ENCODE data around the gene CHD6. TPM values are rescaled to one million over a fixed set of nuclear protein-coding genes. Genes with fewer than 3 reads are reported as not detected.

The CHD6 gene
- total and polyA plus RNA-seq, 7 experiments from 2014 or later, result 46.3 to 132 (median 94.6) TPM

DNA sequence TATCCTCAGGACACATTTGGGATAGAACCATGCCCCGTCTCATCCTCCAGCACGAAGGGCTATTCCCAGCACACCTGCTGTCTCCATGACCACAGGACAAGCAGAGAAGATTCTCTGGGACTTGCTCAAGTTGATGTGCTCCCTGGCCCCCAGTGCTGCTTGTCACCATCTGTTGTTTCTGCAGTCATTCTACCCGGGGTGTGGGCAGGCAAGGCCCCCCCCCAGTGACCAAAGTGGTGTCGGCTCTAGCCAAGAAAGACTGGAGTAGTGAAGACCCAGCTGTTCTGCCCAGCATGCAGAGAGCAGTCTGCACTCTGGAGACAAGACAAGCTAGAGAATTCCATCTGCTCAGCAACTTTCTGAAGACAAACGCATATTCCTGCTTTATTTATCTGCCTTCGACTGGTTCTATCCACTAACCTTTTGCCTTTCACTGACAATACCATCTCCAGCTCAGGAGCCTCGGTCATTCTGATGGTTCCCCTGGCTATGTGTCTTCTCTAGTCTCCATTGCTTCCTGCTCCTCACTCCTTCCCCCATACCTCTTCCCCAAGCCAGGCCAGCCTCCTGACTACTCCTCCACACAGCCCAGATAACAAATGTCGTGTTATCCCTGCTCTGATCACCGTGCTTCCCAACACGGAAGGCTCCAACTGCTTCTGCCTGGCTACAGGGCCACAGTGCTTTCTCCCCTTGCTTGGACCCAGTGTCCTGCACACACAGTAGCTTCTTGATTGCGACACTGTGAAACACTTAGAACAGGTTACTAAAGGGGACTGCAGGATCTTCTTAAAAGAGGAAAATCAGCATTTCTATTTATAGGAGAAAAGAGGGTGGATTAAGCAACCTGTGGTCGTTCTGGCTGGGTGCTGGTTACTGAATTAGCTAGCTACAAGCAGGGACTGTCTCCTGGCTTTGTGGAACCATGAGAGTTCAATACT, 164.9 kb downstream of the CHD6 start:
- CTCF ChIA-PET, result no interaction called here
- no peaks in the 10 kb centered on the region for H3K4me1 ChIP-seq (ENCODE audit: control insufficient read depth in 2 of 2, insufficient read depth in 2 of 2, low read length in 2 of 2)
- POLR2A ChIA-PET, result no interaction called here
- no peak overlapping the region for H3K4me3 Mint-ChIP-seq
- peaks cover 33 to 82% (median 47%) of the 10 kb centered on the region in 5 donors for H3K36me3 Mint-ChIP-seq
- DNase-seq (no peak), ATAC-seq (no peak)
- no peaks in the 10 kb centered on the region for H3K9me3 Mint-ChIP-seq
- no peak overlapping the region for H3K27ac ChIP-seq (ENCODE audit: low read depth, low read length)
- H3K9me3 ChIP-seq (ENCODE audit: control insufficient read depth in 2 of 3, low read length in 3 of 3), result no peaks in the 10 kb centered on the region
- H3K27ac Mint-ChIP-seq, result peak overlapping the region in 2 of 9 donors; percentile 68 to 78
- H3K4me3 ChIP-seq (ENCODE audit: low read length), result no peak overlapping the region
- H3K4me1 Mint-ChIP-seq, result peaks cover 0 to 6% (median 0%) of the 10 kb centered on the region in 7 donors
- H3K36me3 ChIP-seq (ENCODE audit: control insufficient read depth in 2 of 3, insufficient read depth in 3 of 3, low read length in 3 of 3), result peaks cover 18 to 86% (median 29%) of the 10 kb centered on the region in 3 experiments
- no peaks in the 10 kb centered on the region for H3K27me3 Mint-ChIP-seq
- intact Hi-C loops (cut with micrococcal nuclease), result no loop called here
- no peaks in the 10 kb centered on the region for H3K27me3 ChIP-seq (ENCODE audit: control insufficient read depth in 2 of 2, insufficient read depth in 2 of 2, low read length in 2 of 2)

DNA sequence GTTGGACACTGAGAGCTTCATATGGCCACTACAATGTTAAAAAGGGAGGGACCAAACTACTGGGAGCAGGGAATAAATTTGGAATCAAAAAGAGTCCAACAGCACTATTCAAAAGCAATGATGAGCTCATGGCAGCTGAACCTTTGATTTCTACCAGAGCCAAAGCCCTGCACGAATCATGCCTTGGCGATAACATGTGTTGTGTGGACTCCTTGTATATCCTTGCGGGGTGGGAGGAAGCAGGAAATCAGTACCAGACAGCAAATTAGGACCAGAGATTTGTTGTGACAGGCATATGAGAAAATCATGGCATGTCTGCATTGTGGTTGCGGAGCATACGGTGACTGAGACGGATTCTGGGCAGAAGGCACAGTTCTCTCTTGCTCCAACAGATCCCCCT, 166.0 kb downstream of the CHD6 start:
- Histone ChIP-seq H3K27me3 (ENCODE audit: control insufficient read depth in 2 of 2, insufficient read depth in 2 of 2, low read length in 2 of 2) (no peaks in the 10 kb centered on the region), H3K36me3 (ENCODE audit: control insufficient read depth in 2 of 3, insufficient read depth in 3 of 3, low read length in 3 of 3) (peaks cover 18 to 92% (median 39%) of the 10 kb centered on the region in 3 experiments), H3K27ac (ENCODE audit: low read depth, low read length) (no peak overlapping the region), H3K9me3 (ENCODE audit: control insufficient read depth in 2 of 3, low read length in 3 of 3) (no peaks in the 10 kb centered on the region), H3K4me3 (ENCODE audit: low read length) (no peak overlapping the region), H3K4me1 (ENCODE audit: control insufficient read depth in 2 of 2, insufficient read depth in 2 of 2, low read length in 2 of 2) (no peaks in the 10 kb centered on the region)
- Mint-ChIP-seq H3K27me3 (no peaks in the 10 kb centered on the region), H3K9me3 (no peaks in the 10 kb centered on the region), H3K36me3 (peaks cover 40 to 86% (median 52%) of the 10 kb centered on the region in 5 donors), H3K4me1 (peaks cover 0 to 6% (median 0%) of the 10 kb centered on the region in 7 donors), H3K27ac (peak overlapping the region in 3 of 9 donors; percentile 6 to 43 (median 7)), H3K4me3 (no peak overlapping the region)
- intact Hi-C loops (cut with micrococcal nuclease), result no loop called here
- POLR2A ChIA-PET, result no interaction called here
- DNase-seq (no peak), ATAC-seq (no peak)
- CTCF ChIA-PET, result no interaction called here

DNA sequence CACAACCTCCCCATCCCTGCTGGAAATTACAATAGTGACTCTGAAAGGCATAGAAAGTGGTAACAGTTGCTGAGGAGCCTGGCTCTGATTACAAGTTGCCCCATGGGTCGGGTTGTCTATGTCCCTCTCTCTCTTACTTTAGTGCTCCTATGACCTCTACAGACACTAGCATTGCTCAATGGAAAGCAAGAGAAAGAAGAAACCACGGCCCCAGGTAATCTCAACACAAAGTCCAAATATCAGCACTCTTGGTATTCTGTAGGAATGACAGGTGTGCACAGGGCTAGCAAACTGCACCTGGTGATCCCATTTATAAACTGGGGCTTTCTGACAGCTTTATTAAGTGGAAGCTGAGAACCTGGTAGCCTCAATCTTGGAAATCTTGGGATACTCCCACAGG, 171.2 kb downstream of the CHD6 start:
- no peak overlapping the region for H3K4me3 Mint-ChIP-seq
- H3K27me3 Mint-ChIP-seq, result no peaks in the 10 kb centered on the region
- ChIA-PET POLR2A (no interaction called here), CTCF (no interaction called here)
- Histone ChIP-seq H3K27ac (ENCODE audit: low read depth, low read length) (no peak overlapping the region), H3K4me1 (ENCODE audit: control insufficient read depth in 2 of 2, insufficient read depth in 2 of 2, low read length in 2 of 2) (no peaks in the 10 kb centered on the region), H3K27me3 (ENCODE audit: control insufficient read depth in 2 of 2, insufficient read depth in 2 of 2, low read length in 2 of 2) (no peaks in the 10 kb centered on the region), H3K9me3 (ENCODE audit: control insufficient read depth in 2 of 3, low read length in 3 of 3) (no peaks in the 10 kb centered on the region), H3K4me3 (ENCODE audit: low read length) (no peak overlapping the region), H3K36me3 (ENCODE audit: control insufficient read depth in 2 of 3, insufficient read depth in 3 of 3, low read length in 3 of 3) (peaks cover 12 to 79% (median 25%) of the 10 kb centered on the region in 3 experiments)
- intact Hi-C loops (cut with micrococcal nuclease), result no loop called here
- H3K27ac Mint-ChIP-seq, result peak overlapping the region in 1 of 9 donors; percentile 48
- DNase-seq (no peak), ATAC-seq (no peak)
- peaks cover 44 to 80% (median 54%) of the 10 kb centered on the region in 5 donors for H3K36me3 Mint-ChIP-seq
- H3K4me1 Mint-ChIP-seq, result peaks cover 0 to 13% (median 6%) of the 10 kb centered on the region in 7 donors
- H3K9me3 Mint-ChIP-seq, result no peaks in the 10 kb centered on the region

DNA sequence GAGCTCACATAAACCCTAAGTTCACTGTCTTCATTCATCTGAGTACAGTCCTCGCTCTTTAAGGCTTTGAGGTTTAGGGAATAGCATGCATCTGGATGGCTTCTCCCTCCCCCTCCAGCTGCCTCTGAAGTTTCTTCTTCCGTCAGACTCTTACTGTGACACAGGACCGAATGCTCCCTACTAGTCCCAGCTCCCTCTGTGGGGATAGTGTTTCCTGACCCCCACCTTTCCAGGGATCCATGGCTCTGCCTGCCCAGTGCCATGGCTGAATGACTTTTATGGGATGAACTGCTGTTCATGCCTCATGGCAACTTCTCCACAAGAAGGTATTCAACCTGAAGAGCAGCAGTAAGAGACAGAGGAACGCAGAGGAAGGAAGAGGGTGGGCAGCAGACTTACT, 171.7 kb downstream of the CHD6 start:
- H3K27ac ChIP-seq (ENCODE audit: low read depth, low read length), result no peak overlapping the region
- H3K27me3 ChIP-seq (ENCODE audit: control insufficient read depth in 2 of 2, insufficient read depth in 2 of 2, low read length in 2 of 2), result no peaks in the 10 kb centered on the region
- Mint-ChIP-seq H3K27me3 (no peaks in the 10 kb centered on the region), H3K9me3 (no peaks in the 10 kb centered on the region), H3K36me3 (peaks cover 41 to 80% (median 56%) of the 10 kb centered on the region in 5 donors), H3K4me3 (no peak overlapping the region), H3K4me1 (peaks cover 3 to 14% (median 6%) of the 10 kb centered on the region in 7 donors), H3K27ac (peak overlapping the region in 2 of 9 donors; percentile 14 to 18)
- no peak overlapping the region for H3K4me3 ChIP-seq (ENCODE audit: low read length)
- DNase-seq, result no peak
- intact Hi-C loops (cut with micrococcal nuclease), result no loop called here
- no peak for ATAC-seq
- H3K9me3 ChIP-seq (ENCODE audit: control insufficient read depth in 2 of 3, low read length in 3 of 3), result no peaks in the 10 kb centered on the region
- CTCF ChIA-PET, result no interaction called here
- no peaks in the 10 kb centered on the region for H3K4me1 ChIP-seq (ENCODE audit: control insufficient read depth in 2 of 2, insufficient read depth in 2 of 2, low read length in 2 of 2)
- POLR2A ChIA-PET, result no interaction called here
- peaks cover 6 to 74% (median 25%) of the 10 kb centered on the region in 3 experiments for H3K36me3 ChIP-seq (ENCODE audit: control insufficient read depth in 2 of 3, insufficient read depth in 3 of 3, low read length in 3 of 3)

DNA sequence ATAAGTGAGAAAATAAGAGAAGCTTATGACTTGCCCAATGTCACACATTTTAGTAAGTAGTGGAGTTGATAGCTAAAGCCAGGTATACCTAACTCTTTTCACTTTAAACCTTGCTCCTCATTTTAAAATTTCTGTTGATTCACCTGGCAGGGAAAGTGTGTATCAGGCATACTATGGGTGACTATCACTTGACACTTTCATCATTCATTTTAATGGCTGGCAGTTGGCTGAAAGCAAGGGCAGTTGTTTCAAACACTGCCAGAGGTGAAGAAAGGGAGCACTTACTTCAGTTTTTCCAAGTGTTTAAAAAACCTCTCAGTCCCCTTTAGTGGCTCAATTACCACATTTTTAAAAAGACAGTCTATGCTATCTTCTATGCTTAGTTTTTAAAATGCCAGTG, 173.4 kb downstream of the CHD6 start:
- peak overlapping the region in 2 of 9 donors; percentile 12 to 34 for H3K27ac Mint-ChIP-seq
- POLR2A ChIA-PET, result no interaction called here
- intact Hi-C loops (cut with micrococcal nuclease), result no loop called here

DNA sequence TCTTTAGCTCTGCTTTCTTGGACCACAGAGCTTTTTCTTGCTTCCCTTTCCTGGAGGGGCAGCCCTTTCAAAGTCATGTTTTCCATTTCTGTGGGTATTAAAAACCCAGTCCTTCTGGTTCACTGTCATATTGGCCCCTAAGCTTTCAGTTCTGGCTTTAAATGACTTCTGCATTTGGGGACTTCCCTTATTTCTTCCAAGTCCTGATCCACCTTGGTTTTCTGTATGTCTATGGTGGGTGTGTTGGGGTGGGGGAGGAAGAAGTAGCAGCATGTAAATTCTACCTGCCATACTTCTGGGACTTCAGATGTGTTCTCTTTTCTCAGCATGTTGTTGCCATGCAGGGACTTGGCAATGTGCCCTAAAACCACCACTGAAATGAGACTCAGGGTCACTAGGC, 174.5 kb downstream of the CHD6 start:
- ATAC-seq, result peak; percentile 37
- peaks cover 11 to 24% (median 17%) of the 10 kb centered on the region in 7 donors for H3K4me1 Mint-ChIP-seq
- Histone ChIP-seq H3K36me3 (ENCODE audit: control insufficient read depth in 2 of 3, insufficient read depth in 3 of 3, low read length in 3 of 3) (peaks cover 0 to 74% (median 25%) of the 10 kb centered on the region in 3 experiments), H3K4me1 (ENCODE audit: control insufficient read depth in 2 of 2, insufficient read depth in 2 of 2, low read length in 2 of 2) (no peaks in the 10 kb centered on the region), H3K9me3 (ENCODE audit: control insufficient read depth in 2 of 3, low read length in 3 of 3) (no peaks in the 10 kb centered on the region), H3K27ac (ENCODE audit: low read depth, low read length) (no peak overlapping the region), H3K4me3 (ENCODE audit: low read length) (no peak overlapping the region), H3K27me3 (ENCODE audit: control insufficient read depth in 2 of 2, insufficient read depth in 2 of 2, low read length in 2 of 2) (no peaks in the 10 kb centered on the region)
- no peaks in the 10 kb centered on the region for H3K27me3 Mint-ChIP-seq
- H3K4me3 Mint-ChIP-seq, result peak overlapping the region in 1 of 10 donors; percentile 0
- H3K36me3 Mint-ChIP-seq, result peaks cover 36 to 80% (median 69%) of the 10 kb centered on the region in 5 donors
- H3K27ac Mint-ChIP-seq, result peak overlapping the region; percentile 15 to 79 (median 60)
- H3K9me3 Mint-ChIP-seq, result no peaks in the 10 kb centered on the region
- ChIA-PET POLR2A (no interaction called here), CTCF (no interaction called here)
- DNase-seq, result no peak
- intact Hi-C loops (cut with micrococcal nuclease), result no loop called here

More for the DNA sequence above, 173.4 kb downstream of the CHD6 start:
- H3K36me3 Mint-ChIP-seq, result peaks cover 30 to 77% (median 63%) of the 10 kb centered on the region in 5 donors
- H3K9me3 Mint-ChIP-seq, result no peaks in the 10 kb centered on the region
- no peak overlapping the region for H3K4me3 Mint-ChIP-seq
- DNase-seq (no peak), ATAC-seq (no peak)
- no peaks in the 10 kb centered on the region for H3K9me3 ChIP-seq (ENCODE audit: control insufficient read depth in 2 of 3, low read length in 3 of 3)
- H3K4me1 Mint-ChIP-seq, result peaks cover 6 to 20% (median 15%) of the 10 kb centered on the region in 7 donors
- peaks cover 0 to 74% (median 25%) of the 10 kb centered on the region in 3 experiments for H3K36me3 ChIP-seq (ENCODE audit: control insufficient read depth in 2 of 3, insufficient read depth in 3 of 3, low read length in 3 of 3)
- H3K4me1 ChIP-seq (ENCODE audit: control insufficient read depth in 2 of 2, insufficient read depth in 2 of 2, low read length in 2 of 2), result no peaks in the 10 kb centered on the region
- H3K4me3 ChIP-seq (ENCODE audit: low read length), result no peak overlapping the region
- CTCF ChIA-PET, result no interaction called here
- H3K27me3 ChIP-seq (ENCODE audit: control insufficient read depth in 2 of 2, insufficient read depth in 2 of 2, low read length in 2 of 2), result no peaks in the 10 kb centered on the region
- H3K27ac ChIP-seq (ENCODE audit: low read depth, low read length), result no peak overlapping the region
- no peaks in the 10 kb centered on the region for H3K27me3 Mint-ChIP-seq

Measured in naive thymus-derived CD4-positive, alpha-beta T cell (primary cell).